ENCODE measurements around the gene NEGR1.

The NEGR1 gene

GRCh38 chr1:71881611-71882010 is 400.7 kb downstream of the NEGR1 start:
- no peak for TF ChIP-seq CTCF (IDR thresholded peaks at IDR 0.05; ENCODE audit: extremely low read depth, insufficient read depth, missing control alignments)
- no peak for DNase-seq (ENCODE audit: low spot score)
- in situ Hi-C loops (cut with MboI; ENCODE audit: low pct_unique_long_range_greater_than_20kb, low sequenced_read_pairs, unreplicated experiment): no loop called here

GRCh38 chr1:71869326-71869725 is 413.0 kb downstream of the NEGR1 start:
- TF ChIP-seq CTCF (IDR thresholded peaks at IDR 0.05; ENCODE audit: extremely low read depth, insufficient read depth, missing control alignments): no peak
- in situ Hi-C loops (cut with MboI; ENCODE audit: low pct_unique_long_range_greater_than_20kb, low sequenced_read_pairs, unreplicated experiment): no loop called here
- DNase-seq (ENCODE audit: low spot score): no peak

- TF ChIP-seq CTCF (IDR thresholded peaks at IDR 0.05; ENCODE audit: extremely low read depth, insufficient read depth, missing control alignments): no peak
- DNase-seq (ENCODE audit: low spot score): no peak
- in situ Hi-C loops (cut with MboI; ENCODE audit: low pct_unique_long_range_greater_than_20kb, low sequenced_read_pairs, unreplicated experiment): no loop called here
Observed at GRCh38 chr1:71862756-71863155, 419.6 kb downstream of the NEGR1 start.

GRCh38 chr1:71861022-71861421 is 421.3 kb downstream of the NEGR1 start:
- in situ Hi-C loops (cut with MboI; ENCODE audit: low pct_unique_long_range_greater_than_20kb, low sequenced_read_pairs, unreplicated experiment): no loop called here
- no peak for DNase-seq (ENCODE audit: low spot score)
- TF ChIP-seq CTCF (IDR thresholded peaks at IDR 0.05; ENCODE audit: extremely low read depth, insufficient read depth, missing control alignments): no peak

GRCh38 chr1:71859806-71860205 is 422.5 kb downstream of the NEGR1 start:
- no peak for DNase-seq (ENCODE audit: low spot score)
- TF ChIP-seq CTCF (IDR thresholded peaks at IDR 0.05; ENCODE audit: extremely low read depth, insufficient read depth, missing control alignments): no peak
- in situ Hi-C loops (cut with MboI; ENCODE audit: low pct_unique_long_range_greater_than_20kb, low sequenced_read_pairs, unreplicated experiment): no loop called here

GRCh38 chr1:71857862-71858261 is 424.5 kb downstream of the NEGR1 start:
- no peak for DNase-seq (ENCODE audit: low spot score)
- in situ Hi-C loops (cut with MboI; ENCODE audit: low pct_unique_long_range_greater_than_20kb, low sequenced_read_pairs, unreplicated experiment): no loop called here
- TF ChIP-seq CTCF (IDR thresholded peaks at IDR 0.05; ENCODE audit: extremely low read depth, insufficient read depth, missing control alignments): no peak

GRCh38 chr1:71853360-71853759 is 429.0 kb downstream of the NEGR1 start:
- in situ Hi-C loops (cut with MboI; ENCODE audit: low pct_unique_long_range_greater_than_20kb, low sequenced_read_pairs, unreplicated experiment): no loop called here
- DNase-seq (ENCODE audit: low spot score): no peak
- TF ChIP-seq CTCF (IDR thresholded peaks at IDR 0.05; ENCODE audit: extremely low read depth, insufficient read depth, missing control alignments): no peak

Data from GM13977 (cell line).